Measurements from ENCODE around the gene CDC25B. TPM values are rescaled to one million over a fixed set of nuclear protein-coding genes. Genes with fewer than 3 reads are reported as not detected.

Gene CDC25B
- total RNA-seq, 5 donors from 2014 or later (not counting 1 experiment from before 2014, with no cell fraction given), result 216 to 409 (median 401) TPM

DNA sequence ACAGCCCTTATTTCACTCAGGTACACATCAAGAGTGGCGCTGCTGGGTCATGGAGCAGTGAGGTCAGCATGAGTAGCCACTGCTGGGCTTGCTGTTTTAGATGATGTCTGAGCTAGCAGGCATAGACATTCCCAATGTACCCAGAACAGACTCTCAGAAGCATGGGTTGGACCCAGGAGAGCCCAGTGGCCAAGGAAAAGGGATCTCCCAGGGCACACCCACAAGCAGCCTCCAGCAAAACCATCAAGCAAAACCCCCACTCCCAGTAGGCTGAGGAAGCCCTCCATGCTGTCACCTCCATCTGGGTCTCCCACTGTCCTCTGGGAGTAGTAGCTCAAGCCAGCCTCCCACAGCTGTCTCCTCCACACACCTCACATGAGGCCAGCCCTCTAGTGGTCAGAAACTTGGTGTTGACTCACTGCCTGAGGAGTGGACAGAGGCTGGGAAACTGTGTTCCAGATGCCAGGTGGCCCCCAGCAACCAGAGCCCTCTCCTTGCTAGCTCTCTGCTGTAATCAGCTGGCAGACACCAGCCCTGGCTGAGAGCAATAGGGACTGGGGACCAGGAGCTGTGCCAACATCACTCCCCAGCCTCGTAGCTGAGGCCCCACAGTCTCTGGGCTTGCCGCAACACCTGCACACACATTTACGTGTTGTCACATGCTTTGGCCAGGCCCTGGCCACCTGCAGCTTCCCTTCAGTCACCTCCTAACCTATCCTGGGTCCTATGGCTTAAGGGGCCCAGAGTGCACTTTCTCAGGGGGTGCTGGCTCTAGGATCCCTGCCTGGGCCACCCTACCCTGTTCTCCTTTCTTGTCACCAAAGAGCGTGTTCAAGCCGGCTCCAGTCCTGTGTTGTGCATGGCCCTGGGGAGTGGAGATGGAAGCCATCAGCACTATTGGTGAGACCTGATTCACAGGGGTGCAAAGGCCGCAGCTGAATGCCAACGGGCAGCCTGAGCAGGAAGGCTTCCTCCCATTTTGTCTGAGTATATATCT, 22.3 kb downstream of the CDC25B start:
- WGBS (ENCODE audit: insufficient coverage), result 97% methylated on average over 3 of the region's 8 CpGs
- peaks cover 20 to 71% of the 10 kb centered on the region in 2 experiments for H3K4me1 ChIP-seq (ENCODE audit: control insufficient read depth in 1 of 2, extremely low read depth in 1 of 2, insufficient read depth in 2 of 2, low read length in 2 of 2)
- ChIA-PET POLR2A (interaction anchor here (0.5 to 0.6 kb wide), 2 partner anchors 9 to 1299 kb away, joined by 4 to 6 read pairs; no protein-coding TSS in a partner anchor), CTCF (interaction anchor here (0.6 to 2.2 kb wide), 6 partner anchors 31 to 234 kb away, joined by 3 to 12 read pairs (median 5); no protein-coding TSS in a partner anchor)
- peak overlapping the region; percentile 21 to 88 (median 43) for H3K4me3 Mint-ChIP-seq
- H3K27me3 ChIP-seq (replicated peaks in 1 of 2; ENCODE audit: control insufficient read depth in 2 of 2, extremely low read depth in 1 of 2, insufficient read depth in 2 of 2, low read length in 1 of 2), result no peaks in the 10 kb centered on the region
- H3K27ac ChIP-seq (ENCODE audit: low read length), result no peak overlapping the region
- DNase-seq, result no peak
- H3K27me3 Mint-ChIP-seq, result no peaks in the 10 kb centered on the region
- no peak overlapping the region for H3K4me3 ChIP-seq (ENCODE audit: control insufficient read depth in 1 of 2, extremely low read depth in 1 of 2, low read length in 1 of 2)
- ATAC-seq (replicated peaks in 1 of 4), result no peak
- peaks cover 11% of the 10 kb centered on the region for H3K36me3 Mint-ChIP-seq
- no peaks in the 10 kb centered on the region for H3K9me3 ChIP-seq
- no peaks in the 10 kb centered on the region for H3K9me3 Mint-ChIP-seq
- peak overlapping the region; percentile 48 to 81 for H3K27ac Mint-ChIP-seq
- H3K4me1 Mint-ChIP-seq, result peaks cover 60 to 67% (median 61%) of the 10 kb centered on the region in 3 donors
- peaks cover 6 to 12% of the 10 kb centered on the region in 2 donors for H3K36me3 ChIP-seq (ENCODE audit: control insufficient read depth in 2 of 2, extremely low read depth in 1 of 2, insufficient read depth in 1 of 2, low read length in 1 of 2)

DNA sequence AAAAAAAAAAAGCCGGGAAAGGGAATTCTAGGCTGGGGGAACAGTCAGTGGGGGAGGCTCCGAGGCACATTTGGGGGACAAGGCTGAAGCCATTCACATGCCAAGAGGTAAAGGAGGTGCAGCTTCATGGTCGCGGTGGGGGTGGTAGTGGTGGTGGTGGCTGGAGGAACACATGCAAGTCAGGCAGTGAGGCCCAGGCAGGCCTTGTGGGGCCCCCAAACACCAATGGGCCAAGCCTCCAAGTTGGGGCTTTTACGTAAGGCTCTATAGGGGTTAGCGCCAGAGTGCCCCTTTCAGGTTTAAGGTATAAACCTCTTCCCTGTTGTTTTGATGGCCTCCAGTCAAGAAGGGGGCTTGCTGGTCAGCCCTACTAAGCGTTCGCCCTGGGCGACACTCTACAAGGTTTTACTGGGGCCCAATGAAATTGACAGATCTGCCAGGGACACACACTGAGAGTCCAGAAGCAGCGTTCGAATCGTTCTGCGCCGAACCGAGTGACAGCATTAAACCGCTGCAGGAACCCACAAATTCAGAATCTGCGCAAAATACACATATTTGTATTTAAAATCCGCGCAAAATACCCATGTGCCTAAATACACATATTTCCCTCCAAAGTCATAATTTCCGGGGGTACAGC, 23.4 kb downstream of the CDC25B start:
- H3K4me1 Mint-ChIP-seq, result peaks cover 53 to 60% (median 55%) of the 10 kb centered on the region in 3 donors
- ChIA-PET POLR2A (interaction anchor here (0.5 to 0.6 kb wide), 2 partner anchors 10 to 1300 kb away, joined by 4 to 6 read pairs; no protein-coding TSS in a partner anchor), CTCF (interaction anchor here (0.6 to 2.2 kb wide), 5 partner anchors 11 to 168 kb away, joined by 4 to 12 read pairs (median 6); no protein-coding TSS in a partner anchor)

DNA sequence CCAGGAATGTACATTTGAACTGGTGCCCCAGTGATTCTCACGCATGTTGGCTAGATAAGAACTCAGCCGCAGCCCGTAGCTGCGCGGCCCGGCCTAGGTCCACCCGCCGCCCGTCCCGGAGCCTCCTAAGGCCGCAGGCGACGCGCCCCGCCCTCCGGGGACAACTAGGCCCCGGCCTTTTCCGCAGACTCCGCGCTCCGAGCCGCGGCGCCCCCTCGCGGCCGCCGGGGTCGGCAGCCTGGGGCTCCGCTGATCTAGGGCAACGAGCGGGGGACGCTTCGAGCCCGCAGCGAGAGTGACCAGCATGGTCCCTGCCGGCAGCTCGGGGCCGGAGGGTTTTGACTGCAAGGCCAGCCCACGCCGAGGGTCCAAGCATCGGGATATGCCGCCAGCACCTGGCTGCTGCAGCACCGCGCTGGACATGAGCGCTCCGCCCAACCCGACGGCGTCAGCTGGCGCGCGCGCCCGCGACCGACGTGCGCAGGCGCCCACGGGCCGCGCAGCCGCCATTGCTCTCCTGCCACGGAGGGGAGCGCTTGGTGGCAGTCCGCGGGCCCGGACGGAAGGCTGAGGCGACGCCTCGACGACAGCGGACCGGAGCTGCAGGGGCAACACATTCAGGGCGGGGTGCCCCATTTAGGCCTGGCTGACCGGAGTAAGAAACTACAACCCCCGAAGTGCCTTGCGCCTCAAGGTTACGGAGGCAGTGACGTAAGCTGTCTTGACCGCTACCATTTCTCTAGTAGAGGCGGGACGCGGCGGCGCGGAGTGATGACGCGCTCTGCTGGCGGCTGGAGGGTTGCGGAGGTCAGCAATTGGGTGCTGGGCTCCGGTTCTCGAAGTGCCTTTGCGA, 24.2 kb downstream of the CDC25B start, which contains the start of gene AP5S1:
Gene AP5S1, plus strand, starts transcription at position 500 of the 853 bp plus-strand sequence. CDS start 1,571 bp downstream, outside the sequence.
- POLR2A ChIA-PET, result interaction anchor here (0.5 to 1.0 kb wide), 5 partner anchors 11 to 63 kb away, joined by 3 to 13 read pairs (median 6); no protein-coding TSS in a partner anchor
- no peaks in the 10 kb centered on the region for H3K9me3 ChIP-seq
- CTCF ChIA-PET, result interaction anchor here (0.7 to 2.2 kb wide), 11 partner anchors 10 to 143 kb away, joined by 3 to 10 read pairs (median 5); partner anchors contain the start of genes ADISSP (in 1 of the 2) and CENPB (in 1 of the 2)

More for the DNA sequence above, 23.4 kb downstream of the CDC25B start:
- Histone ChIP-seq H3K27ac (ENCODE audit: low read length) (peak overlapping the region; percentile 83), H3K4me3 (ENCODE audit: control insufficient read depth in 1 of 2, extremely low read depth in 1 of 2, low read length in 1 of 2) (peak overlapping the region; percentile 75 to 79), H3K9me3 (no peaks in the 10 kb centered on the region), H3K4me1 (ENCODE audit: control insufficient read depth in 1 of 2, extremely low read depth in 1 of 2, insufficient read depth in 2 of 2, low read length in 2 of 2) (peaks cover 16 to 62% of the 10 kb centered on the region in 2 experiments), H3K36me3 (ENCODE audit: control insufficient read depth in 2 of 2, extremely low read depth in 1 of 2, insufficient read depth in 1 of 2, low read length in 1 of 2) (peaks cover 12 to 23% of the 10 kb centered on the region in 2 donors), H3K27me3 (replicated peaks in 1 of 2; ENCODE audit: control insufficient read depth in 2 of 2, extremely low read depth in 1 of 2, insufficient read depth in 2 of 2, low read length in 1 of 2) (no peaks in the 10 kb centered on the region)
- Mint-ChIP-seq H3K27me3 (no peaks in the 10 kb centered on the region), H3K27ac (peak overlapping the region; percentile 85 to 88), H3K4me3 (peak overlapping the region; percentile 71 to 88 (median 87)), H3K9me3 (no peaks in the 10 kb centered on the region), H3K36me3 (peaks cover 11% of the 10 kb centered on the region)
- DNase-seq, result no peak
- ATAC-seq (replicated peaks in 1 of 4), result no peak
- WGBS (ENCODE audit: insufficient coverage), result 71% methylated on average over 17 of the region's 20 CpGs

DNA sequence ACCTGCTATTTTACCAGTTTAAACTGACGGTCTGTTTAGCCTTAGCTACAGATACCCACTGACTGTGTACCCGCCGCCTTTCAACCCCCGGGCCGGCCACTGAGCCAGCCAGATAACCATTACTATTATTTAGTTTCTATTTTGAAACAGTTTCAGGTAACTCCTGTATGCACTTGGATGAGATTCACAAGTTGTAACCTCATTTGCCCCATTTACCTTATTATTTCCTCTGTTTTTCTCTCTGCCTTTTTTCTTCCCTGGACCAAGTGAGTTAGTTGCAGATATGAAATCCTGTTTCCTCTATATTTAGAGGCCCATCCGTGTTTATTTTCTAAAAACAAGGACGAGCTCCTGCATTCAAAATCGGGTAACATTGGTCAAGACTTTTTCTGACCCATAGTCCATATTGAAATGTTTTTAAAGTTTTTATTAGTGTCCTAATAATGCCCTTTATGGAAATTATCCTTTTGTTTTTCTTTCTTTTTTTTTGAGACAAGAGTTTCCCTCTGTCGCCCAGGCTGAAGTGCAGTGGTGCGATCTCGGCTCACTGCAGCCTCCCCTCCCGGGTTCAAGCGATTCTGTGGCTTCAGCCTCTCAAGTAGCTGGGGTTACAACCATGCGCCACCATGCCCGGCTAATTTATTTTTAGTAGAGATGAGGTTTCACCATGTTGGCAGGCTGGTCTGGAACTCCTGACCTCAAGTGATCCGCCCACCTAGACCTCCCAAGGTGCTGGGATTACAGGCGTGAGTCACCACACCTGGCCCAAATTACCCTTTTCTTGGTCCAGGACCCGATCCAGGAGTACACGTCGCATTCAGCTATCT, 25.0 kb downstream of the CDC25B start:
- H3K4me3 ChIP-seq (ENCODE audit: control insufficient read depth in 1 of 2, extremely low read depth in 1 of 2, low read length in 1 of 2), result peak overlapping the region; percentile 75 to 79
- H3K27ac ChIP-seq (ENCODE audit: low read length), result peak overlapping the region; percentile 97
- H3K36me3 ChIP-seq (ENCODE audit: control insufficient read depth in 2 of 2, extremely low read depth in 1 of 2, insufficient read depth in 1 of 2, low read length in 1 of 2), result peaks cover 12 to 32% of the 10 kb centered on the region in 2 donors
- ATAC-seq (replicated peaks in 1 of 4) (no peak), DNase-seq (no peak)
- Mint-ChIP-seq H3K4me3 (peak overlapping the region; percentile 87 to 89 (median 88)), H3K27ac (peak overlapping the region; percentile 96 to 97), H3K27me3 (no peaks in the 10 kb centered on the region), H3K36me3 (peaks cover 21% of the 10 kb centered on the region), H3K9me3 (no peaks in the 10 kb centered on the region), H3K4me1 (peaks cover 39 to 45% (median 45%) of the 10 kb centered on the region in 3 donors)
- 90% methylated on average over 4 of the region's 20 CpGs for WGBS (ENCODE audit: insufficient coverage)
- CTCF ChIA-PET, result interaction anchor here (0.7 to 1.7 kb wide), 10 partner anchors 10 to 144 kb away, joined by 3 to 10 read pairs (median 5); partner anchors contain the start of genes ADISSP (in 1 of the 2) and CENPB (in 1 of the 2)
- POLR2A ChIA-PET, result interaction anchor here (0.6 to 1.0 kb wide), 4 partner anchors 24 to 64 kb away, joined by 4 to 9 read pairs (median 6); no protein-coding TSS in a partner anchor
- H3K27me3 ChIP-seq (replicated peaks in 1 of 2; ENCODE audit: control insufficient read depth in 2 of 2, extremely low read depth in 1 of 2, insufficient read depth in 2 of 2, low read length in 1 of 2), result no peaks in the 10 kb centered on the region
- no peaks in the 10 kb centered on the region for H3K9me3 ChIP-seq
- H3K4me1 ChIP-seq (ENCODE audit: control insufficient read depth in 1 of 2, extremely low read depth in 1 of 2, insufficient read depth in 2 of 2, low read length in 2 of 2), result peaks cover 8 to 46% of the 10 kb centered on the region in 2 experiments

More for the DNA sequence above, 24.2 kb downstream of the CDC25B start, which contains the start of gene AP5S1:
- H3K27ac ChIP-seq (ENCODE audit: low read length), result peak within 1 kb of the TSS; percentile 97
- DNase-seq (peak; percentile 67 to 95 (median 82)), ATAC-seq (replicated peaks in 1 of 4) (peak; percentile 84 to 88 (median 86))
- peak within 1 kb of the TSS; percentile 96 to 97 for H3K27ac Mint-ChIP-seq
- peaks cover 16% of the 10 kb centered on the region for H3K36me3 Mint-ChIP-seq
- peaks cover 47 to 54% (median 53%) of the 10 kb centered on the region in 3 donors for H3K4me1 Mint-ChIP-seq
- H3K4me1 ChIP-seq (ENCODE audit: control insufficient read depth in 1 of 2, extremely low read depth in 1 of 2, insufficient read depth in 2 of 2, low read length in 2 of 2), result peaks cover 13 to 54% of the 10 kb centered on the region in 2 experiments
- no peaks in the 10 kb centered on the region for H3K9me3 Mint-ChIP-seq
- H3K4me3 ChIP-seq (ENCODE audit: control insufficient read depth in 1 of 2, extremely low read depth in 1 of 2, low read length in 1 of 2), result peak within 1 kb of the TSS; percentile 75 to 79
- under 1% methylated on average over 96 of the region's 96 CpGs for WGBS (ENCODE audit: insufficient coverage)
- H3K27me3 Mint-ChIP-seq, result no peaks in the 10 kb centered on the region
- peak within 1 kb of the TSS; percentile 87 to 89 (median 88) for H3K4me3 Mint-ChIP-seq
- peaks cover 12 to 28% of the 10 kb centered on the region in 2 donors for H3K36me3 ChIP-seq (ENCODE audit: control insufficient read depth in 2 of 2, extremely low read depth in 1 of 2, insufficient read depth in 1 of 2, low read length in 1 of 2)
- H3K27me3 ChIP-seq (replicated peaks in 1 of 2; ENCODE audit: control insufficient read depth in 2 of 2, extremely low read depth in 1 of 2, insufficient read depth in 2 of 2, low read length in 1 of 2), result no peaks in the 10 kb centered on the region

DNA sequence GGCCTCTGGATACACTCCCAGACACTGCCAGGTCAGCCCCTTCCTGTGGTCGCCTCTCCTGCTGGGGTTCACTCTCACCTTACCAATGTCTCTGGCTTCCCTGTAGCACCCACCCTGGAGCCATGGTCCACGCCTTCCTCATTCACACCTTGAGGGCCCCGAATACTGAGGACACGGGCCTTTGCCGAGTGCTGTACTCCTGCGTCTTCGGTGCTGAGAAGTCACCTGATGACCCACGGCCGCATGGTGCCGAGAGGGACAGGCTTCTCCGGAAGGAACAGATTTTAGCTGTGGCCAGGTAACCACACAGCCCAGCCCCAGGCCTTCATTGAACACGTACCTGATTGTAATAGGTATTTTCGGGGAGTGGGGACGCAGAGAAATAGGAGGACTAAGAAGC, 25.9 kb downstream of the CDC25B start:
- Mint-ChIP-seq H3K27me3 (no peaks in the 10 kb centered on the region), H3K36me3 (peaks cover 23% of the 10 kb centered on the region), H3K4me3 (peak overlapping the region in 2 of 3 donors; percentile 88 to 89), H3K27ac (peak overlapping the region; percentile 59 to 97), H3K9me3 (no peaks in the 10 kb centered on the region), H3K4me1 (peaks cover 31 to 38% (median 36%) of the 10 kb centered on the region in 3 donors)
- DNase-seq, result no peak
- ChIA-PET CTCF (interaction anchor here in 1 of 2 donors (1.7 kb wide), 1 partner anchor 35 kb away, joined by 10 read pairs; the partner anchor contains the start of gene CENPB), POLR2A (interaction anchor here in 1 of 2 donors (0.6 kb wide), 1 partner anchor 15 kb away, joined by 3 read pairs; no protein-coding TSS in a partner anchor)
- Histone ChIP-seq H3K27ac (ENCODE audit: low read length) (peak overlapping the region; percentile 97), H3K9me3 (no peaks in the 10 kb centered on the region), H3K27me3 (replicated peaks in 1 of 2; ENCODE audit: control insufficient read depth in 2 of 2, extremely low read depth in 1 of 2, insufficient read depth in 2 of 2, low read length in 1 of 2) (no peaks in the 10 kb centered on the region), H3K36me3 (ENCODE audit: control insufficient read depth in 2 of 2, extremely low read depth in 1 of 2, insufficient read depth in 1 of 2, low read length in 1 of 2) (peaks cover 12 to 37% of the 10 kb centered on the region in 2 donors), H3K4me3 (ENCODE audit: control insufficient read depth in 1 of 2, extremely low read depth in 1 of 2, low read length in 1 of 2) (no peak overlapping the region), H3K4me1 (ENCODE audit: control insufficient read depth in 1 of 2, extremely low read depth in 1 of 2, insufficient read depth in 2 of 2, low read length in 2 of 2) (peaks cover 2 to 37% of the 10 kb centered on the region in 2 experiments)
- no peak for ATAC-seq (replicated peaks in 1 of 4)
- 90% methylated on average over 11 of the region's 14 CpGs for WGBS (ENCODE audit: insufficient coverage)
